GM21528 (cell line): Measurements from ENCODE around the gene PIGQ.

Experiments used
- ATAC-seq: cut with Tn5 transposase; IDR thresholded peaks from one replicate; pipeline ENCODE4 v1.9.1; 2021; ENCODE audit warnings: mild to moderate bottlenecking, moderate library complexity; ENCODE audit not compliant: unreplicated experiment, low FRiP score

Gene PIGQ

DNA sequence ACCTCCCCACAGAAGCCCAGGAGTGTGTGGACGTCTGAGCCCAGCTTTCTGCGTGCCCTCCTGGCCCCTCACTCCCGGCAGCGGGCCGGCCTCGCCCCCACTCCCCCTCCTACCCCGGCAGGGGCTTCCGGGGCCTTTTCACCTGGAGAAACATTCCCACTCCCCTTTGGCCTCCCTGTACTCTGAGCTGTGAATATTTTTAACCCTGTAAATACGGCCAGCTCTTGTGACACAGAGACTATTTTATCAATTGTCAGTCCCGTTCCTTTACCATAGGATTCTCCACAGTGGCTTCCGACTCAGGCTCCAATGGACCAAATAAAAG, 15.5 kb upstream of the PIGQ start:
- no peak for ATAC-seq

DNA sequence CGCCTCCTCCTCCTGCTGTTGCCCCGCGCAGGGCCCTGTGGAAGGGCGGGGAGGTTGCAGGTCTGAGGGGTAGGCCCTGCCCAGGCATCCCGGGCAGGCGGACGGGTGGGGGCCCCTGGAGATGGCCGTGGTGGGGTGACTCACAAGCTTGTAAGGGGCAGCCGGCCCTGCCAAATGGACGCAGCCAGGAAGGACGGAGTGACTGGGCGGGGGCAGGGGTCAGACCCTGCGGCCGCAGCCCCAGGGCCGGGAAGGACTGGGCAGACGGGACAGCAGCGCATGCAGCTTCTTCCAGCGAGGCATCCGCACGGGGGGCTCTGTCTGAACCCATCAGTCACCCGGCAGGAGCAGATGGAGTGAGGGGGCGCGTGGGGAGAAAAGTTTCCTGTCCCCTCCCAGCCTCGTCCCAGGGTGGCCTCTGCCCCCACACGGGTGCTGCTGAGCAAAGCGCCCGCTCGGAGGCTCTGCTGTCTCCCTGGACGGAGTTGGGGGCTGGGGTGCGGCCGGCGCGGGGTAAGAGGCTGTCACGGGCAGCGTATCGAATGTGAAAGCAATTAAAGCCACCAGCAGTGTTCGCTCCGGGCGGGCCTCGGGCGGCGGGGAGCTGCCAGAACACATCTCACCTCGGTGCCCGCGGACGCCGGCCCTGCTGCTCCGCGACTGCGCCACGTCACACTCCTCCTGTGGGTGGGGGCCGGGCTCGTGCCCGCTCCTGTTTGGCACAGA, 15.0 kb upstream of the PIGQ start:
- ATAC-seq: no peak

- no peak for ATAC-seq
Measured at GRCh38 chr16:555528-556473, 14.0 kb upstream of the PIGQ start.

DNA sequence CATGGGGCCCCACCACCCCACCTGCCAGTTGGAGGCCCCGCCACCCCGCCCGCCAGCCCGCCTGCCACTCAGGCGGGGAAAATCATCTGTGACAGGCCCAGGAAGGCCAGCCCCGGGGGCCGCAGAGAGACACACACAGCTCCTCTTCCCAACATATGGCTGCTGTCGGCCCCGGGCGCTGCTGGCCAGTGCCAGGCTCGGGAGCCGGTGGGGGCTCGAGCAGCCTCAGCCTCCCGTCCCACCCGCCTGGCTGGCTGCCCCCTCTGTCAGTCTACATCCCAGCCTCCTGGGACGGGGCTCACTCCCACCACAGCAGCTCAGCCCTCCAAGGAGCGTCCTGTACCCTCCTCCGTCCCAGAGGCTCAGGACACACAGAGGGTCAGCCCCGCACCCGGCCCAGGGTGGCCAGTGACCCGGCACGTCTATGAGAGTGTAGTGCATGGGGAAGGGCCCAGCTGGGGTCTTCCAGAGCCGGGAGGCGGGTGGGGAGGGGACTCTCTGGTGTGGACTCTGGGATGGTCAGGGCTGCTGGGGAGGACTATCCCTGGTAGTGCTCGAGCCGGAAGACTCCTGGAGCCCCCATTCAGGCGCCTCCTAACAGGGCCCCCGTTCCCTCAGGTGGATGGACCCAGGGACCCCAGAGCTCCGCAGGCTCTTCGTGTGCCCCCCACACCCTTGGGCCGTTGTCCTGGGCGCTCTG, 13.1 kb upstream of the PIGQ start:
- ATAC-seq: no peak

GRCh38 chr16:557463-558297, 12.1 kb upstream of the PIGQ start:
- no peak for ATAC-seq

- no peak for ATAC-seq
Measured at GRCh38 chr16:558298-559020, 11.3 kb upstream of the PIGQ start.

DNA sequence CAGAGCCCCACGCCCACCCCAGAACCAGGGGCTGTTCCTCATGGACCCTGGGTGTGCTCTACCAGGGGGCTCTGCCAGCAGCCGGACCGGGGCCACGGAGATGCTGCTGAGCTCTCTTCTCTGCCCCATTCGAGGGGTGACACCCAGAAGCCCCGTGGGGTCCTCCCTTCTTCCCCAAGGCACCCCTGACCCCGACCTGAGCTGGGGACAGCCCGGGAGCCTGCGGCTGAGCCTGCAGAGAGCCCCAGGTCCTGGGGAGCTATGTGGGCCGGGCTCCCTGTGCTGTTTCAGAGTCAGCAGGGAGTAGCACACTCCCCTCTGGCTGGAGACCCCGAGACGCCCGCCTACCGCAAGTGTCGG, 10.8 kb upstream of the PIGQ start:
- ATAC-seq: no peak

DNA sequence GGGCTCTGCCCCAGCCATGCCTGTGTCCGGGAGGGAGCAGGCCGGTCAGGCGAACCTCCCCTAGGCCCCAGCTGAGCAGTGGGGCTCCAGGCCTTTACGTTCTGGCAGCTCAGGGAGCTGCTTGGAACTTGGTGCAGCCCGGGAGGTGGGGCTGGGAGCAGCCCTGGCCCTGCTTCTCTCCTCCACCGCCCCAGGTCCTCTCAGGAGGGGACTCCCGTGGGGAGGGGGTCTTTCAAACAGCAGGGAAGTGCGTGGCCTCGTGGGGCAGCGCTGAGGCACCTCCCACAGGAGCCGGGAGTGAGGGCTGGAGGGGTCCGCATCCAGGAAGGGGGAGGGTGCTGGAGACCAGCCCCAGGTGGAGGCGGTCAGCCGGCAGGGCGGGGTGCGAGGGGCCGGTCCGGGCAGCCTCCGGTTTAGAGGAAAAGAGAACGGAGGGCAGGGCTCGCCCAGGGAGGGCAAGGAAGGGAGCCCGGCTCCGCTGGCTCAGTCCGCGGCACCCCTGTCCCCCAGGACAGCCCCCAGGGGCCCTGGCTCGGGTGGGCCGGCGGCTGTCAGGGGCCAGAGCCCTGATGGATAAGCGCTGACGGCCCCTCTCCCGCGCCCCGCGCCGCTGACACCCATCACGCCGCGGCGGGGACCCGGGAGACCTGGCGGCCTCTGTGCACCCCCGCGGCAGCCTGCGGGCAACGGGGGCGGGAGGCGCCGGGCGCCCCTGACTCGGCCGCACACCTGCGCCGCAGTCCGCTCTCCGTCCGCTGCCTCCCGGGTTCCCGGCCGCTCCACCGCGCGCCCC, 10.2 kb upstream of the PIGQ start:
- ATAC-seq: no peak

DNA sequence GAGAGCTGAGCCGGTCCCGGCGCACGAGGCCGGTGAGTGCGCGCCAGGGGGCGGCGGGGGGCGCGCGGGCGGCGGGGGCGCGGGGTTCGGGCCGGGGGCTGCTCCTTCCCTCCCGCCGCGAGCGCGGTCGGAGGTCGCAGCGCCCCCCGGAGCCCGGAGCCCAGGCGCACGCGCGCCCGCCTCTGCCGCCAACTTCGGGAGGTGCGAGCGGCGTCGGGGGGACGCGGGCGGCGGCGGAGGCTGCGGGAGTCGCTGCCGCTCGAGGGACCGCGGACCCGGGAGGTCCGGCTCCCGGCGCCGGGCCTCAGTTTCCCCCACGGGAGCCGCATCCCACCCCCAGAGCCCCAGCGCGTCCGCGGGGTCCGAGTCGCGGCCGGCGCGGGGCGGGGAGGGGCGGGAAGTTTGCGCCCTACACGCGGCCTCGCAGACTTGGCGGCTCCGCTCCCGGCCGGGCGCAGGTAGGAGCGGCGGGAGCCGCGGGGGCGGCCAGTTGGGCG, 9.5 kb upstream of the PIGQ start, which contains the start of gene PRR35:
PRR35 (plus strand) TSS at position 191 of the 497 bp plus-strand sequence. CDS start 2,901 bp downstream, outside the sequence.
- ATAC-seq: no peak

DNA sequence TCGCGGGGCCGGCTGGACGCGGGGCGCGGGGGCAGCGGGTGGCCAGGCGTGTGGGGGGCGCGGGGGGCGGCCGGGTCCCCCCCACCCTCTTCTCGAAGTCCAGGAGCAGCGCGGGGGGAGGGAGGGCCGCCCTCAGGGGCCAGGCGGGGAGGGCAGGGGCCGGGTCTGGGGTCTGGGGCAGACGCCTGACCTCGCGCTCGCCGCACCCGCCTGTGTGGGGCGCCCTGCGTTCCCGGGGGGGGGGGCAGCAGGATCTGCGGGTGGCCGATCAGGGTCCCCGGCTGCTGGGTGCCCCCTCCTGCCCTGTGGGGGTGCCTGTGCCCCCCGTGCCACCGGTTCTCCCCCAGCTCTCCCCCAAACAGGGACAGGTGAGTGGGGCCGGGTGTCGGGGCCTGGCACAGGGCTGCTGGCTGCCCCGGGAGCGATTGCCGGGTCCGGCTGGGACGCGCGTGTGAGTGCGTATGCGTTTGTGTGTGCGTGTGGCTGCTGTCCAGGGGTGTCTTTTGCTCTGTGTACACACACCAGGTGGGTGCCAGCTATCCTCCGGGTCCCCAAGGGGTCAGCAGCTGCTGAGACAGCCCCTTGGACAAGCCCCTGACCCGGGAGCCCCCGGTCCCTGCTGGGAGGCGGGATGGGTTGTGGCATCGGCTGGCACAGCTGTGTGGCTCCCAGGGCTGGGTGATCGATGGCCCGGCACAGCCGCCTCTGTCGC, 8.9 kb upstream of the PIGQ start:
- no peak for ATAC-seq

- ATAC-seq: no peak
Measured at GRCh38 chr16:561413-561794, 8.4 kb upstream of the PIGQ start.

DNA sequence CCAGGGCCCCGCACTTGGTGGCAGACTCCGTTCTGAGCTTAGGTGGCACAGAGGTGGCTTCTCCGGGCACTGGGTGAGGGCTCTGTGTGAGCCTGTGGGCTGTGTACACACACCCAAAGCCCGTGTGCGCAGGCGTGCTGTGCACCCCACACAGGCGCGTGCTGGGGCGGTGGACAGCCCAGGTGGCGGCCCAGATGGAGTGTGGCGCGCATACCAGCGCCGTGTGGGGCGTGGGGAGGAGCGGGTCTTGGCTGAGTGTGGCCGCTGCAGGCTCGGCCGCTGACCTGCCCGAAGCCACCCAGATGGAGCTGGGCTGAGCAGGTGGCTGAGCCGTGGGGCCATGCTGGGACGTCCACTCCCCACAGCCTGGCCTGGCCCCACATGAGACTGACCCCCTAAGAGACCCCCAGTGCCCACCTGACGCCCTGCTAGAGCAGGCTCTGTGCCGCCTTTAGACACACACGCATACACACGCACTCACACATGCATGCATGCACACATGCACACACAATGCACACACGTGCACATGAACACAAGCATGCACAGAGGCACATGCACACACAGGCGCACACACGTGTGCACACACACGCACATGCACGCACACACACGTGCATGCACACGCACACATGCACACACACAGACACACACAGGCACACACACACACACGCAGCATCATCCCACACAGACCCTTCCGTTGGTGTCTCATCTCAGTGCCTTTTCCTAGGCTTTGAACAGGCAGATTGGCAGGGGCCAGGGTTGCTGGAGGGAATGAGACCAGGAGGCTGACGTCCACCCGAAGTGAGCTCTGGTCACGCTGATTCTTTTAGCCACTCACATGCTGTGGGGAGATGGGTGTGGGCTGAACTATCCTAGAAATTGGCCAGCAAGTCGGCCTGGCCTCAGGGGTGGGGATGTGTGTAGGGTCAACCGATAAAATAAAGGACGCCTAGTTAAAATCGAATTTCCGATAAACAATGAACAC, 7.5 kb upstream of the PIGQ start:
- ATAC-seq: no peak

- no peak for ATAC-seq
Measured at GRCh38 chr16:563072-563644, 6.6 kb upstream of the PIGQ start.

- no peak for ATAC-seq
Measured at GRCh38 chr16:564690-565418, 4.9 kb upstream of the PIGQ start.

GRCh38 chr16:565419-566330, 4.1 kb upstream of the PIGQ start:
- ATAC-seq: no peak
